Measurements from ENCODE around the gene SELENOV. TPM values are rescaled to one million over a fixed set of nuclear protein-coding genes. Genes with fewer than 3 reads are reported as not detected.

Gene SELENOV
- total and polyA plus RNA-seq, 2 experiments from 2014 or later: not detected

DNA sequence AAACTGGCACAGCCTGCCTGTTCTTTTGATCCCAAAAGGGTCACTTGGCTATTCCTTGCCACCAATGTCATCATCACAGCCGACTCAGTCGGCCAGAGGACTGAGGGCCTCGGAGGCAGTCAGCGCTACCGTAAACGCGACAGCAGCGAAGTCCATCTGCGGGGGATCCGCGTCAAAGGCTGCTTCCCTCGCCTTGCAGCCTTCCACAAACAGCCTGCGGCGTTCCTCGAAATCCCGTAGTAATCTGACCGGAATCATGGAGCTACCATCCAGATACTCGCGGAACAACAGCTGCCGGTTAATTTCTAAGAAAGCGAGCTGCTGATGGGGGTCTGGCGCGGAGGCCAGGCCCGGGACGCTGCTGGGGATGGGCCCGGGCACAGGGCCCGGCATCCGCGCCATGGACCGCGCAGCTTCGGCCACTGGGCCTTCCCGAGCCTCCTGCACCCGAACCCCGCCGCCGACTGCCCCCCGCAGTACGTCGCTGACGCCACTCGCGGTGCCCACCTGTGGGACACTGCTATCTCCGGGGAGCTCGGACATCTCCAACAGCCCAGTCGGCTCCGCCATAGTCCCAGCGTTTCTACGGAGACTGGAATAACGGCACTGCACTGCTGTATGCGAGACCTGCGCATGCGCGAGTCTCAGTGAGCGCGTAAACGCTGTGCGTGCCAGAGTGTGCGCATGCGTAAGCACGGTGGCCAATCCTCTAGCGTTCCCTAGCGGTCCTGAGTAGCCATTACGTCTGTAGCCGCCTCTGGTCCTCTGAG, 17.5 kb downstream of the SELENOV start, which contains the start of gene EID2B:
TSS of gene EID2B (minus strand) at position 620 of the 770 bp plus-strand sequence. CDS start at position 570, 50 bp downstream.
- H3K9me2 ChIP-seq (ENCODE audit: insufficient read depth): no peaks in the 10 kb centered on the region
- peaks cover 46% of the 10 kb centered on the region for H3K79me2 ChIP-seq (ENCODE audit: insufficient read depth)
- H3K4me3 ChIP-seq: peak within 1 kb of the TSS; percentile 92
- no peaks in the 10 kb centered on the region for H4K20me1 ChIP-seq (ENCODE audit: insufficient read depth)
- no peaks in the 10 kb centered on the region for H3K36me3 ChIP-seq (ENCODE audit: low read depth)
- H3K4me1 ChIP-seq (ENCODE audit: insufficient read depth): peaks cover 13% of the 10 kb centered on the region
- TF ChIP-seq EZH2phosphoT487 (IDR thresholded peaks at IDR 0.05; ENCODE audit: insufficient read depth, low read depth) (no peak), EZH2 (IDR thresholded peaks at IDR 0.05; ENCODE audit: insufficient read depth, poor library complexity, severe bottlenecking) (no peak)
- H3K27me3 ChIP-seq (replicated peaks; ENCODE audit: insufficient read depth): no peaks in the 10 kb centered on the region
- H3K9me3 ChIP-seq (ENCODE audit: low read depth): no peaks in the 10 kb centered on the region
- in situ Hi-C loops (cut with MboI): no loop called here
- H2AFZ ChIP-seq: peak within 1 kb of the TSS; percentile 91
- peak within 1 kb of the TSS; percentile 85 for H3K9ac ChIP-seq
- 1% methylated on average over 56 to 65 of the region's 65 CpGs for WGBS, 2 experiments (ENCODE audit: low coverage in 1 of 2, low lambda C conversion rate in 2 of 2, missing lambda C conversion rate in 2 of 2)
- no peaks in the 10 kb centered on the region; the same call in 1 of the 2 replicates for H3F3A ChIP-seq (ENCODE audit: insufficient read depth)
- peak within 1 kb of the TSS; percentile 74 for H3K27ac ChIP-seq
- peak; percentile 99 for DNase-seq
- H3K4me2 ChIP-seq (ENCODE audit: unreplicated experiment): peak within 1 kb of the TSS; percentile 98

- peaks cover 53% of the 10 kb centered on the region for H3K79me2 ChIP-seq (ENCODE audit: insufficient read depth)
- 0 out of 2 replicates have a peak overlapping the region, but pooled peaks have one; percentile 92 for H3K4me3 ChIP-seq
- H3K9me2 ChIP-seq (ENCODE audit: insufficient read depth): no peaks in the 10 kb centered on the region
- H3K4me1 ChIP-seq (ENCODE audit: insufficient read depth): peaks cover 13% of the 10 kb centered on the region
- H3K9ac ChIP-seq: no peak overlapping the region
- TF ChIP-seq EZH2phosphoT487 (IDR thresholded peaks at IDR 0.05; ENCODE audit: insufficient read depth, low read depth) (no peak), EZH2 (IDR thresholded peaks at IDR 0.05; ENCODE audit: insufficient read depth, poor library complexity, severe bottlenecking) (no peak)
- no peak for DNase-seq
- H3K27me3 ChIP-seq (replicated peaks; ENCODE audit: insufficient read depth): no peaks in the 10 kb centered on the region
- no peak overlapping the region for H3K27ac ChIP-seq
- no peaks in the 10 kb centered on the region for H3K9me3 ChIP-seq (ENCODE audit: low read depth)
- no peak overlapping the region for H3K4me2 ChIP-seq (ENCODE audit: unreplicated experiment)
- H3K36me3 ChIP-seq (ENCODE audit: low read depth): no peaks in the 10 kb centered on the region
- in situ Hi-C loops (cut with MboI): no loop called here
- H4K20me1 ChIP-seq (ENCODE audit: insufficient read depth): no peaks in the 10 kb centered on the region
- peak overlapping the region; percentile 32; the same call in 1 of the 2 replicates for H2AFZ ChIP-seq
- 17 to 19% methylated on average over 12 of the region's 12 CpGs for WGBS, 2 experiments (ENCODE audit: low coverage in 1 of 2, low lambda C conversion rate in 2 of 2, missing lambda C conversion rate in 2 of 2)
- no peaks in the 10 kb centered on the region; the same call in 1 of the 2 replicates for H3F3A ChIP-seq (ENCODE audit: insufficient read depth)
These were observed 18.1 kb downstream of the SELENOV start for GRCh38 chr19:39533003-39533512.

DNA sequence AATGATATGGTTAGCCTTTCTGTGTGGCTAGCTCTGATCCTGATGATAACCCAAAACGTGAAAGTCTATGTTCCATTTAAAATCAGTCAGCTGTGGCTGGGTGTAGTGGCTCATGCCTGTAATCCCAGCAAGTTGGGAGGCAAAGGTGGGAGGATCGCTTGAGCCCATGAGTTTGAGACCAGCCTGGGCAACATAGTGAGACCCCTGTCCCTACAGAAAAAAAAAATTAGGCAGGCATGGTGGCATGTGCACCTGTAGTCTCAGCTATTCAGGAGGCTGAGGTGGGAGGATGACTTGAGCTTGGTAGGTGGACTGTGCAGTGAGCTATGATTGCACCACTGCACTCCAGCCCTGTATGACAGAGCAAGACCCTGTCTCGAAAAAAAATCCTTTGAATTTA, 18.9 kb downstream of the SELENOV start:
- no peaks in the 10 kb centered on the region for H3K9me3 ChIP-seq (ENCODE audit: low read depth)
- H3K36me3 ChIP-seq (ENCODE audit: low read depth): no peaks in the 10 kb centered on the region
- H2AFZ ChIP-seq: no peak overlapping the region
- no peak overlapping the region for H3K9ac ChIP-seq
- H3K4me1 ChIP-seq (ENCODE audit: insufficient read depth): peaks cover 20% of the 10 kb centered on the region
- WGBS, 2 experiments (ENCODE audit: low coverage in 1 of 2, low lambda C conversion rate in 2 of 2, missing lambda C conversion rate in 2 of 2): 44 to 48% methylated on average over 3 of the region's 3 CpGs
- H3K4me2 ChIP-seq (ENCODE audit: unreplicated experiment): no peak overlapping the region
- H4K20me1 ChIP-seq (ENCODE audit: insufficient read depth): no peaks in the 10 kb centered on the region
- no peaks in the 10 kb centered on the region for H3K27me3 ChIP-seq (replicated peaks; ENCODE audit: insufficient read depth)
- peaks cover 1% of the 10 kb centered on the region; the same call in 1 of the 2 replicates for H3F3A ChIP-seq (ENCODE audit: insufficient read depth)
- H3K9me2 ChIP-seq (ENCODE audit: insufficient read depth): no peaks in the 10 kb centered on the region
- DNase-seq: no peak
- in situ Hi-C loops (cut with MboI): no loop called here
- TF ChIP-seq EZH2phosphoT487 (IDR thresholded peaks at IDR 0.05; ENCODE audit: insufficient read depth, low read depth): no peak
- TF ChIP-seq EZH2 (IDR thresholded peaks at IDR 0.05; ENCODE audit: insufficient read depth, poor library complexity, severe bottlenecking): no peak
- H3K79me2 ChIP-seq (ENCODE audit: insufficient read depth): peaks cover 55% of the 10 kb centered on the region
- no peak overlapping the region for H3K4me3 ChIP-seq
- H3K27ac ChIP-seq: no peak overlapping the region

GRCh38 chr19:39539165-39539517, 24.2 kb downstream of the SELENOV start:
- Histone ChIP-seq H3K27ac (peak overlapping the region; percentile 76), H3K4me2 (ENCODE audit: unreplicated experiment) (peak overlapping the region; percentile 95), H3K9me2 (ENCODE audit: insufficient read depth) (no peaks in the 10 kb centered on the region), H3K36me3 (ENCODE audit: low read depth) (no peaks in the 10 kb centered on the region), H2AFZ (peak overlapping the region; percentile 87), H3F3A (ENCODE audit: insufficient read depth) (peaks cover 7% of the 10 kb centered on the region; the same call in 1 of the 2 replicates), H3K9me3 (ENCODE audit: low read depth) (no peaks in the 10 kb centered on the region), H3K9ac (peak overlapping the region; percentile 84), H4K20me1 (ENCODE audit: insufficient read depth) (no peaks in the 10 kb centered on the region), H3K4me1 (ENCODE audit: insufficient read depth) (peaks cover 8% of the 10 kb centered on the region), H3K79me2 (ENCODE audit: insufficient read depth) (peaks cover 24% of the 10 kb centered on the region), H3K4me3 (peak overlapping the region; percentile 89), H3K27me3 (replicated peaks; ENCODE audit: insufficient read depth) (no peaks in the 10 kb centered on the region)
- no peak for DNase-seq
- 1% methylated on average over 10 of the region's 10 CpGs for WGBS, 2 experiments (ENCODE audit: low coverage in 1 of 2, low lambda C conversion rate in 2 of 2, missing lambda C conversion rate in 2 of 2)
- in situ Hi-C loops (cut with MboI): no loop called here
- TF ChIP-seq EZH2 (IDR thresholded peaks at IDR 0.05; ENCODE audit: insufficient read depth, poor library complexity, severe bottlenecking): no peak
- no peak for TF ChIP-seq EZH2phosphoT487 (IDR thresholded peaks at IDR 0.05; ENCODE audit: insufficient read depth, low read depth)

Data from GM23248 (cell line).